Skeletal muscle tissue (tissue), 4 donors: ENCODE results near the gene SLC8A1. TPM values are rescaled to one million over a fixed set of nuclear protein-coding genes. Genes with fewer than 3 reads are reported as not detected.

Experiments used
- H3K27ac ChIP-seq: one replicate; pipeline ENCODE4 v1.7.0; 2013; ENCODE audit warnings: mild to moderate bottlenecking, low read depth, low read length, inconsistent platforms
- H3K27me3 ChIP-seq, 3 donors: one replicate each; pipeline ENCODE4 v1.7.0; 2013; ENCODE audit warnings: low read length in 3 of 3; ENCODE audit not compliant: control insufficient read depth in 3 of 3, insufficient read depth in 3 of 3
- H3K36me3 ChIP-seq, 3 donors: one replicate each; pipeline ENCODE4 v1.7.0; 2013; ENCODE audit warnings: low read length in 3 of 3; ENCODE audit not compliant: control insufficient read depth in 3 of 3, insufficient read depth in 3 of 3
- H3K4me1 ChIP-seq, 3 donors: one replicate each; pipeline ENCODE4 v1.7.0; 2013; ENCODE audit warnings: low read length in 3 of 3, mild to moderate bottlenecking in 3 of 3; ENCODE audit not compliant: control insufficient read depth in 3 of 3, insufficient read depth in 3 of 3
- H3K4me3 ChIP-seq, 3 donors: one replicate each; pipeline ENCODE4 v1.7.0; 2013; ENCODE audit warnings: low read length in 3 of 3
- H3K9ac ChIP-seq, 3 donors: one replicate each; pipeline ENCODE4 v1.7.0; 2013; ENCODE audit warnings: low read length in 3 of 3, mild to moderate bottlenecking in 3 of 3, moderate library complexity in 2 of 3, low read depth in 1 of 3
- H3K9me3 ChIP-seq, 3 donors: one replicate each; pipeline ENCODE4 v1.7.0; 2013; ENCODE audit warnings: low read length in 3 of 3; ENCODE audit not compliant: control insufficient read depth in 3 of 3
- total RNA-seq: library from RNA; depleted of rRNA; stranded (reverse); fragments of >200 nt; gene quantifications from one replicate; pipeline ENCODE4 v1.2.3, GENCODE V29; 2014
- donor health status: Osteomylitis.

Gene SLC8A1
- total RNA-seq, 1 donor from 2014 or later: 45.9 TPM

- no peaks in the 10 kb centered on the region for H3K4me1 ChIP-seq
- no peak overlapping the region for H3K27ac ChIP-seq
- no peaks in the 10 kb centered on the region for H3K36me3 ChIP-seq
Measured at GRCh38 chr2:40466332-40466906, 14.5 kb upstream of the SLC8A1 start.

DNA sequence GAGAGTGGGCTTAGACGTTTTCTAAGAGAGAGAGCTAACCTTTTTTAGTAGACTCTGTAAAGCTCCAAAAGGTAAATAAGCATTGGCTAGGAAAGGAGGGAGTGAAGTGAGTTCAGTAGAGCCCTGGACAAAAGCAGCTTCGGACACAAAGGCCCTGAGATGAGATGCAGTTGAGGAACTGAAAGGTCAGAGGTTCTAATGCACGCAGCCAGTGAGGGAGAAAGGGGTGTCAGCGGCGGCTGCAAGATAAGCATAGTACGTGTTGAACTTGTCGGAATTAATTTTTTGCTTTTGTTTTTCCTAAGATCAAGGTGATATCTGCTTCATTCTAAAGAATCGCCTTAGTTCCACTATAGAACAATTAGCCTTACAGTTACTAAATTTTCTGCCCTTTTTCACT is 11.2 kb upstream of the SLC8A1 start:
- no peak overlapping the region for H3K4me3 ChIP-seq
- H3K36me3 ChIP-seq: no peaks in the 10 kb centered on the region
- H3K9me3 ChIP-seq: no peaks in the 10 kb centered on the region
- peaks cover 2 to 14% (median 2%) of the 10 kb centered on the region in 3 donors for H3K4me1 ChIP-seq
- no peaks in the 10 kb centered on the region for H3K27me3 ChIP-seq
- H3K27ac ChIP-seq: no peak overlapping the region
- no peak overlapping the region for H3K9ac ChIP-seq

More at GRCh38 chr2:40466332-40466906, 14.5 kb upstream of the SLC8A1 start:
- Histone ChIP-seq H3K9ac (no peak overlapping the region), H3K9me3 (no peaks in the 10 kb centered on the region), H3K4me3 (no peak overlapping the region), H3K27me3 (no peaks in the 10 kb centered on the region)

- Histone ChIP-seq H3K4me3 (no peak overlapping the region), H3K9ac (no peak overlapping the region)
Measured at GRCh38 chr2:40458271-40458794, 6.4 kb upstream of the SLC8A1 start.

DNA sequence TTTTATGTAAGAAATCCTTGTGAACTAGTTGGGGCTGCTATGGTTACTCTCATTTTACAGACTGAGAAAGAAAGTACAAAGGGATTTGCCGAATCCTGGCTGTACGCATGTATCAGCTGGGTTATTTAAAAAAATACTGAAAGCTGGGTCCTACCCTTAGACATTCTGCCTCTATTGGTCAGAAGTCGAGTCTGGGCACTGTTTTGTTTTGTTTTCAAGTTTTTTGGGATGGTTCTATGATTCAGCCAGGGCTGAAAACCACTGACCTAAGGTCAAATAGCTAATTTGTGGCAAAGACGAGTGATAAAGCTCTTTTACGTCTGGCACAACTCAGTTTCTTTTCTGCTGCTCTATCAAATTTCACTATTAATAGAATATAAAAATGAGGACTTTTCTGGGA is 5.9 kb upstream of the SLC8A1 start:
- H3K4me1 ChIP-seq: peaks cover 2 to 19% (median 6%) of the 10 kb centered on the region in 3 donors
- H3K27ac ChIP-seq: no peak overlapping the region
- no peaks in the 10 kb centered on the region for H3K9me3 ChIP-seq
- no peaks in the 10 kb centered on the region for H3K36me3 ChIP-seq
- H3K4me3 ChIP-seq: no peak overlapping the region
- no peak overlapping the region for H3K9ac ChIP-seq
- no peaks in the 10 kb centered on the region for H3K27me3 ChIP-seq

More at GRCh38 chr2:40458271-40458794, 6.4 kb upstream of the SLC8A1 start:
- H3K27me3 ChIP-seq: no peaks in the 10 kb centered on the region
- no peaks in the 10 kb centered on the region for H3K36me3 ChIP-seq
- H3K9me3 ChIP-seq: no peaks in the 10 kb centered on the region
- no peak overlapping the region for H3K27ac ChIP-seq
- H3K4me1 ChIP-seq: peaks cover 2 to 19% (median 6%) of the 10 kb centered on the region in 3 donors

- no peak overlapping the region for H3K27ac ChIP-seq
Measured at GRCh38 chr2:40457366-40457765, 5.5 kb upstream of the SLC8A1 start.

GRCh38 chr2:40456926-40457325 is 5.0 kb upstream of the SLC8A1 start:
- Histone ChIP-seq H3K4me3 (no peak overlapping the region), H3K9me3 (no peaks in the 10 kb centered on the region), H3K36me3 (no peaks in the 10 kb centered on the region), H3K27me3 (peaks cover 0 to 3% (median 2%) of the 10 kb centered on the region in 3 donors), H3K9ac (no peak overlapping the region), H3K4me1 (peaks cover 2 to 19% (median 10%) of the 10 kb centered on the region in 3 donors), H3K27ac (no peak overlapping the region)

More at GRCh38 chr2:40457366-40457765, 5.5 kb upstream of the SLC8A1 start:
- Histone ChIP-seq H3K27me3 (peaks cover 0 to under 1% (median 0%) of the 10 kb centered on the region in 3 donors), H3K4me3 (no peak overlapping the region), H3K9me3 (no peaks in the 10 kb centered on the region), H3K36me3 (no peaks in the 10 kb centered on the region), H3K9ac (no peak overlapping the region), H3K4me1 (peaks cover 2 to 19% (median 9%) of the 10 kb centered on the region in 3 donors)

- Histone ChIP-seq H3K9ac (no peak overlapping the region), H3K36me3 (no peaks in the 10 kb centered on the region), H3K27ac (no peak overlapping the region), H3K4me1 (peaks cover 7 to 25% (median 16%) of the 10 kb centered on the region in 3 donors), H3K4me3 (no peak overlapping the region), H3K9me3 (no peaks in the 10 kb centered on the region), H3K27me3 (peaks cover 3 to 10% (median 9%) of the 10 kb centered on the region in 3 donors)
Measured at GRCh38 chr2:40455661-40456060, 3.8 kb upstream of the SLC8A1 start.

DNA sequence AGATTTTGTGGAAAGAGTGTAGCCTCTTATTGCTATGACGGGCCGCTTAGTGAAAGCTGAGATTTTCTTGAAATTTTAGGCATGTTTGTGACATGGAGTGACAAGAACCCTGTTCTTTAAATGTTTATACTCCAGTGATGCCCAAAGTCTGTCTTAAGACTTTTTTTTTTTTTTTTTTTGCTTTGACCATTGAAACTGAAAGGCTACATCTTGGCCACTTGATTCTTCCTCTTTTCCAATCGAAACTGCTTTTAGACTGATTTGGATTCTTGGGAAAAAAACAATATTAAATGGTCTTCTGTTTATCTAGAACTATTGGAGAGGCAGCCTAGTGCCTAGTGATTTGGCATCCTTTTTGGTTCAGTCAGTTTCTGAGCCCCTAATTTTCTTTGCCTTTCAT is 2.4 kb upstream of the SLC8A1 start:
- no peaks in the 10 kb centered on the region for H3K36me3 ChIP-seq
- peaks cover 3 to 14% (median 13%) of the 10 kb centered on the region in 3 donors for H3K27me3 ChIP-seq
- H3K4me1 ChIP-seq: peaks cover 7 to 23% (median 16%) of the 10 kb centered on the region in 3 donors
- no peak overlapping the region for H3K4me3 ChIP-seq
- no peak overlapping the region for H3K9ac ChIP-seq
- H3K9me3 ChIP-seq: no peaks in the 10 kb centered on the region
- H3K27ac ChIP-seq: no peak overlapping the region

- H3K4me1 ChIP-seq: peaks cover 5 to 10% (median 8%) of the 10 kb centered on the region in 3 donors
- no peaks in the 10 kb centered on the region for H3K36me3 ChIP-seq
- peaks cover 3 to 14% (median 13%) of the 10 kb centered on the region in 3 donors for H3K27me3 ChIP-seq
- H3K27ac ChIP-seq: no peak overlapping the region
- no peak overlapping the region for H3K9ac ChIP-seq
- H3K9me3 ChIP-seq: no peaks in the 10 kb centered on the region
- no peak overlapping the region for H3K4me3 ChIP-seq
Measured at GRCh38 chr2:40452786-40453185, 896 bp upstream of the SLC8A1 start.

- H3K4me1 ChIP-seq: peaks cover 5 to 10% (median 6%) of the 10 kb centered on the region in 3 donors
Measured at GRCh38 chr2:40450796-40451430, 977 bp downstream of the SLC8A1 start.

More at GRCh38 chr2:40450796-40451430, 977 bp downstream of the SLC8A1 start:
- peak overlapping the region; percentile 71 to 91 (median 76) for H3K4me3 ChIP-seq
- no peaks in the 10 kb centered on the region for H3K9me3 ChIP-seq
- peaks cover 3 to 14% (median 13%) of the 10 kb centered on the region in 3 donors for H3K27me3 ChIP-seq
- peak overlapping the region; percentile 40 to 64 (median 47) for H3K9ac ChIP-seq
- H3K36me3 ChIP-seq: no peaks in the 10 kb centered on the region
- H3K27ac ChIP-seq: peak overlapping the region; percentile 18
